Right cardiac atrium (tissue), 5 donors: ENCODE data around the gene MPIG6B. TPM values are rescaled to one million over a fixed set of nuclear protein-coding genes. Genes with fewer than 3 reads are reported as not detected.

Experiments used
- ATAC-seq, 2 donors: fragments of 200-7000 bp; cut with Tn5 transposase; one replicate each; pipeline versions ENCODE4 v1.8.0 to v1.9.1; 2020; ENCODE audit warnings: moderate library complexity in 2 of 2, mild to moderate bottlenecking in 1 of 2
- DNase-seq, 3 donors: peaks; one replicate each; pipeline ENCODE4 v3.0.0-alpha.2; 2020
- H3K27ac ChIP-seq: one replicate; pipeline ENCODE4 v1.5.1; 2013; ENCODE audit warnings: mild to moderate bottlenecking, low read length, control low read depth, moderate library complexity
- H3K27me3 ChIP-seq: one replicate; pipeline ENCODE4 v1.6.1; 2013; ENCODE audit not compliant: control insufficient read depth, insufficient read depth
- H3K4me1 ChIP-seq: one replicate; pipeline ENCODE4 v1.6.1; 2013; ENCODE audit warnings: low read length; ENCODE audit not compliant: control insufficient read depth, insufficient read depth
- H3K4me3 ChIP-seq: one replicate; pipeline ENCODE4 v1.5.1; 2013; ENCODE audit warnings: low read length, control low read depth
- H3K9me3 ChIP-seq: one replicate; pipeline ENCODE4 v1.6.1; 2013; ENCODE audit warnings: low read length; ENCODE audit not compliant: control insufficient read depth
- WGBS: extraction: QIAGEN DNeasy Blood & Tissue Kit; methylation state at CpG from one replicate; pipeline ENCODE4 v1.1.7; 2013; 5-methylcytosine and 5-hydroxymethylcytosine counted together
- intact Hi-C, 4 donors: fragments of 100-400 bp; cut with DNase I; formaldehyde crosslinking; loops; one replicate each; pipeline versions ENCODE4 v1.11.0 to v1.14.0; 2022 to 2023
- microRNA-seq, 2 donors: library from miRNA; unstranded; fragments of <30 nt; microRNA quantifications; one replicate each; pipeline ENCODE4 v1.2.0, GENCODE V29; 2020 to 2021
- polyA plus RNA-seq: library from polyadenylated mRNA; stranded (reverse); fragments of 200-250 nt; gene quantifications from one replicate; pipeline ENCODE4 v1.2.3, GENCODE V29; 2013
- total RNA-seq, 4 donors: library from RNA; stranded (reverse); fragmentation: NEBNext Ultra II Directional; extraction: Animal tissue kit (Norgen Biotek cat#: 25700); gene quantifications; one replicate each; pipeline ENCODE4 v1.2.1, GENCODE V29; 2021
- donor health status: healthy with polysubstance abuse.
- donor health status: DM: no; HTN: yes; CAD: no.
- donor health status: DM: no; HTN: no; CAD: no.
- donor health status: DM: no; HTN: yes; CAD: no; lungs with severe emphysema.
- donor health status: DM: yes; HTN: yes; CAD: no.

The MPIG6B gene
- total and polyA plus RNA-seq, 5 donors, result 0.20 to 0.37 (median 0.33) TPM; not detected in 1

GRCh38 chr6:31771992-31772358, 48.8 kb downstream of the MPIG6B start:
- peaks cover 2% of the 10 kb centered on the region for H3K4me1 ChIP-seq
- no peaks in the 10 kb centered on the region for H3K9me3 ChIP-seq
- H3K4me3 ChIP-seq, result no peak overlapping the region
- no peak for DNase-seq
- 63% methylated on average over 4 of the region's 4 CpGs for WGBS
- ATAC-seq, result no peak
- no peaks in the 10 kb centered on the region for H3K27me3 ChIP-seq
- intact Hi-C loops, result loop anchor here in 1 of 4 donors (5.0 kb wide), 1 partner anchor 35 kb away; the partner anchor contains the start of gene CLIC1
- H3K27ac ChIP-seq, result no peak overlapping the region

DNA sequence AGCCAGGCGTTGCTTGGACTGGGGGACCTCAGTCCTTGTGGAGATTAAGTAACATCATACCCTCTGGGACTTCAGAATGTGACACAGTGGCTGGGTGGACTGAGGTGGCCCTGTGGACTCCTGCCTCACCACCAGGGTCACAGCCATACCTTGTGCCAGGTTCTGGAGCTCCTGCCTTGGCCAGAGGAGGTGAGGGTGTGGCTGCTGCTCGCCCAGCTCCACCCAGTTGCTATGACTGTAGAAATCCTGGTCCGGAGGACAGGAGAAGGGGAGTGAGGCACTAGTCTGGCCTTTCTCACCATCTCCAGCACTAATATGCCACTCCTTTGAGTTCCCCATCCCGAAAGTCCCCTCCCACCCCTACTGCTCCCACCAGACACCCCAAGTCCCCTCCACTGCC, 52.0 kb downstream of the MPIG6B start:
- intact Hi-C loops, result no loop called here
- Histone ChIP-seq H3K27me3 (no peaks in the 10 kb centered on the region), H3K27ac (no peak overlapping the region), H3K4me3 (no peak overlapping the region), H3K4me1 (peaks cover 6% of the 10 kb centered on the region), H3K9me3 (no peaks in the 10 kb centered on the region)
- DNase-seq (peak in 1 of 3 donors; percentile 13), ATAC-seq (no peak)
- WGBS, result 87% methylated on average over 4 of the region's 4 CpGs

DNA sequence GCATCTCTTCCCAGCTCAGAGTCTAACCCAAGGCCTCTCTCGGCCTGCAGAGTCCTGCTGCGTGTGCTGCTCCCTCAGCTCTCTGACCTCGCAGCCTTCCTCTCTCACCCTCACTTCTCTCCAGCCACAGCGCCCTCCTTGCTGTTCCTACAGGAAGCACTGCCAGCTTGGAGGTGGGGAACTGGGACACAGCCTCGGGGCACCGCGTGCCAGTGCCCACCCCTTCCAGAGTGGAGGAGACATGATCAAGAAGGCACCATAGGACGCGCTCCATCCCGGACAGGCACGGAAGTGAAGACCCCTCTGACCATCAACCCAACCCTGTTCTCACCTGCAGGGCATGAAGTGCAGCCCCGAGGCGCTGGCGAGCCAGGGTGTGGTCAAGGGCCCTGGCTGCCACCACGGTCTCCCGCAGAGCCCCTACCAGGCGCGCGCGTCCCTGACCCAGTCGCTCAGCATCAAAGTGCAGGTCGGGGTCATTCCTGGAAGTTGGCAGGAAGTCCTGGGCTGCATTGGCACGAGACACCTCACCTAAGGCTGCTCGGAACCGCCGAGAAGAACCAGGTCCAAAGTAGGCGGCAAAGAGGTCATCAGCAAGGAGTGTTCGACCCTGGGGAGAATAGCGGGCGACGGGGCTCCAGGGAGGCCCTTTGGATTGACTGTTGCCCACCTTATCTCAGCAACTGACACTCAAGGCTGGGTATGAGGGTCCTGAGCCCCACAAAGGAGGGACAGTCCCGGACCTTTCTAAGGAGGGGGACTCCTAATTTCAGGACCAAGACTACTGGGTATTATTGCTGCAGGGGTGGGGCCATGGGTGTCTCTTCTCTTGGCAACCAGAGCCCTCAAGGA, 52.7 kb downstream of the MPIG6B start:
- intact Hi-C loops, result no loop called here
- no peak for ATAC-seq
- Histone ChIP-seq H3K9me3 (no peaks in the 10 kb centered on the region), H3K4me3 (no peak overlapping the region), H3K27ac (no peak overlapping the region), H3K27me3 (no peaks in the 10 kb centered on the region), H3K4me1 (peaks cover 6% of the 10 kb centered on the region)
- 90% methylated on average over 32 of the region's 32 CpGs for WGBS
- peak in 1 of 3 donors; percentile 30 for DNase-seq

Small RNA genes within 50 kb of the gene (microRNA-seq; reads per million reads assigned to microRNA genes)
- gene MIR4646, result 0.54 to 1.3 reads per million in 2 donors

Other genes starting within 250 kb of the MPIG6B start
Only the 30 nearest of the 42 such genes appear.
- not detected for gene LTA, start 151.1 kb upstream of the MPIG6B start, total RNA-seq
- gene LTA, start 151.1 kb upstream of the MPIG6B start, polyA plus RNA-seq, result 0.07 TPM
- gene TNF, start 147.8 kb upstream of the MPIG6B start, total RNA-seq, result under 1 TPM; 0.42 to 0.71 (median 0.53) TPM
- gene TNF, start 147.8 kb upstream of the MPIG6B start, polyA plus RNA-seq, result 0.23 TPM
- 1 to 10 TPM in 1 of 4 donors, under 1 TPM in 2, not detected in 1; 0.59 to 1.5 (median 0.60) TPM for gene LTB, start 140.9 kb upstream of the MPIG6B start, total RNA-seq
- gene LTB, start 140.9 kb upstream of the MPIG6B start, polyA plus RNA-seq, result 0.61 TPM
- gene LST1, start 137.1 kb upstream of the MPIG6B start, total RNA-seq, result 10 to 100 TPM; 10.2 to 16.6 (median 12.4) TPM
- gene LST1, start 137.1 kb upstream of the MPIG6B start, polyA plus RNA-seq, result 7.8 TPM
- gene NCR3, start 130.4 kb upstream of the MPIG6B start, total RNA-seq, result under 1 TPM in 2 of 4 donors, not detected in 2; 0.26 to 0.31 TPM
- 0.11 TPM for gene NCR3, start 130.4 kb upstream of the MPIG6B start, polyA plus RNA-seq
- 10 to 100 TPM; 17.9 to 29.9 (median 21.3) TPM for gene AIF1, start 108.1 kb upstream of the MPIG6B start, total RNA-seq
- gene AIF1, start 108.1 kb upstream of the MPIG6B start, polyA plus RNA-seq, result 14.7 TPM
- gene PRRC2A, start 102.7 kb upstream of the MPIG6B start, total RNA-seq, result 100 to 1,000 TPM in 2 of 4 donors, 10 to 100 TPM in 2; 96.9 to 110 (median 103) TPM
- 95.2 TPM for gene PRRC2A, start 102.7 kb upstream of the MPIG6B start, polyA plus RNA-seq
- gene BAG6, start 70.7 kb upstream of the MPIG6B start, total RNA-seq, result 100 to 1,000 TPM; 230 to 260 (median 256) TPM
- 226 TPM for gene BAG6, start 70.7 kb upstream of the MPIG6B start, polyA plus RNA-seq
- 1 to 10 TPM in 2 of 4 donors, under 1 TPM in 2; 0.48 to 2.8 (median 1.4) TPM for gene APOM, start 67.5 kb upstream of the MPIG6B start, total RNA-seq
- 3.9 TPM for gene APOM, start 67.5 kb upstream of the MPIG6B start, polyA plus RNA-seq
- 10 to 100 TPM; 18.5 to 20.7 (median 20.1) TPM for gene C6orf47, start 62.6 kb upstream of the MPIG6B start, total RNA-seq
- gene C6orf47, start 62.6 kb upstream of the MPIG6B start, polyA plus RNA-seq, result 21.2 TPM
- 10 to 100 TPM; 16.8 to 23.9 (median 20.0) TPM for gene GPANK1, start 58.4 kb upstream of the MPIG6B start, total RNA-seq
- 24.6 TPM for gene GPANK1, start 58.4 kb upstream of the MPIG6B start, polyA plus RNA-seq
- 100 to 1,000 TPM; 110 to 123 (median 116) TPM for gene CSNK2B, start 57.3 kb upstream of the MPIG6B start, total RNA-seq
- 158 TPM for gene CSNK2B, start 57.3 kb upstream of the MPIG6B start, polyA plus RNA-seq
- gene LY6G5B, start 53.4 kb upstream of the MPIG6B start, total RNA-seq, result 1 to 10 TPM; 4.0 to 8.7 (median 5.9) TPM
- 4.6 TPM for gene LY6G5B, start 53.4 kb upstream of the MPIG6B start, polyA plus RNA-seq
- gene LY6G5C, start 42.3 kb upstream of the MPIG6B start, total RNA-seq, result 1 to 10 TPM; 2.1 to 3.8 (median 2.3) TPM
- 5.0 TPM for gene LY6G5C, start 42.3 kb upstream of the MPIG6B start, polyA plus RNA-seq
- gene ABHD16A, start 20.0 kb upstream of the MPIG6B start, total RNA-seq, result 10 to 100 TPM; 28.4 to 37.0 (median 31.7) TPM
- gene ABHD16A, start 20.0 kb upstream of the MPIG6B start, polyA plus RNA-seq, result 28.1 TPM
- gene LY6G6F, start 16.5 kb upstream of the MPIG6B start, total RNA-seq, result not detected
- not detected for gene LY6G6F, start 16.5 kb upstream of the MPIG6B start, polyA plus RNA-seq
- not detected for gene LY6G6D, start 8.0 kb upstream of the MPIG6B start, total RNA-seq
- not detected for gene LY6G6D, start 8.0 kb upstream of the MPIG6B start, polyA plus RNA-seq
- not detected for gene LY6G6C, start 1.6 kb upstream of the MPIG6B start, total RNA-seq
- 0.18 TPM for gene LY6G6C, start 1.6 kb upstream of the MPIG6B start, polyA plus RNA-seq
- 10 to 100 TPM; 42.4 to 55.6 (median 49.3) TPM for gene DDAH2, start 5.9 kb downstream of the MPIG6B start, total RNA-seq
- gene DDAH2, start 5.9 kb downstream of the MPIG6B start, polyA plus RNA-seq, result 57.4 TPM
- 100 to 1,000 TPM in 3 of 4 donors, 10 to 100 TPM in 1; 99.4 to 153 (median 116) TPM for gene CLIC1, start 13.2 kb downstream of the MPIG6B start, total RNA-seq
- 116 TPM for gene CLIC1, start 13.2 kb downstream of the MPIG6B start, polyA plus RNA-seq
- gene MSH5, start 16.6 kb downstream of the MPIG6B start, total RNA-seq, result 1 to 10 TPM; 2.6 to 3.2 (median 3.0) TPM
- 1.8 TPM for gene MSH5, start 16.6 kb downstream of the MPIG6B start, polyA plus RNA-seq
- under 1 TPM in 1 of 4 donors, not detected in 3; 0.50 TPM for gene SAPCD1, start 39.3 kb downstream of the MPIG6B start, total RNA-seq
- 0.25 TPM for gene SAPCD1, start 39.3 kb downstream of the MPIG6B start, polyA plus RNA-seq
- gene VWA7, start 54.0 kb downstream of the MPIG6B start, total RNA-seq, result 10 to 100 TPM in 1 of 4 donors, 1 to 10 TPM in 3; 3.4 to 12.8 (median 8.2) TPM
- 3.2 TPM for gene VWA7, start 54.0 kb downstream of the MPIG6B start, polyA plus RNA-seq
- 10 to 100 TPM; 21.7 to 30.6 (median 26.9) TPM for gene VARS1, start 72.4 kb downstream of the MPIG6B start, total RNA-seq
- gene VARS1, start 72.4 kb downstream of the MPIG6B start, polyA plus RNA-seq, result 14.8 TPM
- 10 to 100 TPM; 22.8 to 27.3 (median 23.8) TPM for gene LSM2, start 83.6 kb downstream of the MPIG6B start, total RNA-seq
- 27.0 TPM for gene LSM2, start 83.6 kb downstream of the MPIG6B start, polyA plus RNA-seq
- gene HSPA1L, start 91.9 kb downstream of the MPIG6B start, total RNA-seq, result 1 to 10 TPM; 1.6 to 2.8 (median 2.2) TPM
- gene HSPA1L, start 91.9 kb downstream of the MPIG6B start, polyA plus RNA-seq, result 2.0 TPM
- 100 to 1,000 TPM; 167 to 328 (median 273) TPM for gene HSPA1A, start 92.2 kb downstream of the MPIG6B start, total RNA-seq
- gene HSPA1A, start 92.2 kb downstream of the MPIG6B start, polyA plus RNA-seq, result 321 TPM
- 100 to 1,000 TPM; 110 to 299 (median 197) TPM for gene HSPA1B, start 104.4 kb downstream of the MPIG6B start, total RNA-seq
- gene HSPA1B, start 104.4 kb downstream of the MPIG6B start, polyA plus RNA-seq, result 114 TPM
- 10 to 100 TPM; 18.5 to 28.2 (median 22.7) TPM for gene NEU1, start 139.4 kb downstream of the MPIG6B start, total RNA-seq
- gene NEU1, start 139.4 kb downstream of the MPIG6B start, polyA plus RNA-seq, result 26.0 TPM
- not detected for gene SLC44A4, start 155.6 kb downstream of the MPIG6B start, total RNA-seq
- gene SLC44A4, start 155.6 kb downstream of the MPIG6B start, polyA plus RNA-seq, result 0.05 TPM